Fibroblast of lung (primary cell): ENCODE data around the gene WRAP73. TPM values are rescaled to one million over a fixed set of nuclear protein-coding genes. Genes with fewer than 3 reads are reported as not detected.

ENCODE experiments used
- DNase-seq, 2 donors: peaks; one replicate each; pipeline versions ENCODE4 v3.0.0 to v3.0.0-alpha.2; 2010; ENCODE audit warnings: low read depth in 2 of 2
- H2AFZ ChIP-seq: 2 replicates; pipeline ENCODE4 v1.5.1; 2012; ENCODE audit warnings: low read length, control low read depth, inconsistent platforms
- H3K27ac ChIP-seq: 2 replicates; pipeline ENCODE4 v1.5.1; 2011; ENCODE audit warnings: low read length, control low read depth; ENCODE audit not compliant: insufficient read depth
- H3K27me3 ChIP-seq: 2 replicates; pipeline ENCODE4 v1.5.1; 2011; ENCODE audit warnings: mild to moderate bottlenecking, low read length; ENCODE audit not compliant: control insufficient read depth, insufficient read depth
- H3K36me3 ChIP-seq: 2 replicates; pipeline ENCODE4 v1.5.1; 2011; ENCODE audit warnings: low read length; ENCODE audit not compliant: control insufficient read depth, insufficient read depth
- H3K4me1 ChIP-seq: 2 replicates; pipeline ENCODE4 v1.5.1; 2011; ENCODE audit warnings: low read length; ENCODE audit not compliant: control insufficient read depth, insufficient read depth; ENCODE audit errors: extremely low read depth
- H3K4me2 ChIP-seq: 2 replicates; pipeline ENCODE4 v1.5.1; 2011; ENCODE audit warnings: low read length, control low read depth; ENCODE audit not compliant: insufficient read depth; ENCODE audit errors: extremely low read depth
- H3K4me3 ChIP-seq, 4 experiments: fragments of 200-600 bp in 1 of 4; sonication (generic) in 1 of 4; replicated peaks in 1 of 4; 2 replicates each; pipeline ENCODE4 v1.5.1; 2011 to 2016; ENCODE audit warnings: low read length in 4 of 4, low read depth in 3 of 4, mild to moderate bottlenecking in 3 of 4, control low read depth in 2 of 4, inconsistent platforms in 1 of 4, mixed read lengths in 1 of 4; ENCODE audit not compliant: insufficient read depth in 1 of 4; ENCODE audit errors: control extremely low read depth in 1 of 4
- H3K79me2 ChIP-seq: 2 replicates; pipeline ENCODE4 v1.5.1; 2012; ENCODE audit warnings: mild to moderate bottlenecking, low read length, inconsistent platforms; ENCODE audit not compliant: control insufficient read depth, insufficient read depth
- H3K9ac ChIP-seq: 2 replicates; pipeline ENCODE4 v1.5.1; 2011; ENCODE audit warnings: mild to moderate bottlenecking, low read length, control low read depth; ENCODE audit not compliant: insufficient read depth
- H3K9me3 ChIP-seq: 2 replicates; pipeline ENCODE4 v1.5.1; 2012; ENCODE audit warnings: low read depth, low read length; ENCODE audit not compliant: control insufficient read depth, insufficient read depth
- H4K20me1 ChIP-seq: 2 replicates; pipeline ENCODE4 v1.5.1; 2011; ENCODE audit warnings: low read length; ENCODE audit not compliant: control insufficient read depth, insufficient read depth; ENCODE audit errors: extremely low read depth
- EZH2 ChIP-seq: IDR thresholded peaks from 2 replicates; pipeline ENCODE4 v1.5.1; 2012; ENCODE audit warnings: low read length, control low read depth, mild to moderate bottlenecking; ENCODE audit errors: missing control alignments
- polyA plus RNA-seq, 2 donors: library from polyadenylated mRNA; depleted of rRNA in 1 of 2; stranded (reverse) in 1 of 2; unstranded in 1 of 2; fragments of >200 nt; gene quantifications; 2 replicates each; pipeline ENCODE4 v1.2.1, GENCODE V29; 2011 to 2012; ENCODE audit warnings: missing spikeins in 1 of 2
- total RNA-seq: library from RNA; depleted of rRNA; stranded (reverse); fragments of >200 nt; gene quantifications from 2 replicates; pipeline ENCODE4 v1.2.1, GENCODE V29; 2014
- TF ChIP-seq, protein P1 (sequence below), 2 donors: IDR thresholded peaks in 1 of 2; conservative IDR thresholded peaks in 1 of 2; 1 replicate in 1 of 2; 2 replicates in 1 of 2; pipeline ENCODE4 v1.5.1; 2011 to 2012; ENCODE audit warnings: low read length in 2 of 2, control low read depth in 1 of 2, inconsistent platforms in 1 of 2, low read depth in 1 of 2, mild to moderate bottlenecking in 1 of 2

The WRAP73 gene
- total and polyA plus RNA-seq, 2 donors (not counting 1 experiment from before 2014, with no cell fraction given), result 12.0 to 15.0 TPM

DNA sequence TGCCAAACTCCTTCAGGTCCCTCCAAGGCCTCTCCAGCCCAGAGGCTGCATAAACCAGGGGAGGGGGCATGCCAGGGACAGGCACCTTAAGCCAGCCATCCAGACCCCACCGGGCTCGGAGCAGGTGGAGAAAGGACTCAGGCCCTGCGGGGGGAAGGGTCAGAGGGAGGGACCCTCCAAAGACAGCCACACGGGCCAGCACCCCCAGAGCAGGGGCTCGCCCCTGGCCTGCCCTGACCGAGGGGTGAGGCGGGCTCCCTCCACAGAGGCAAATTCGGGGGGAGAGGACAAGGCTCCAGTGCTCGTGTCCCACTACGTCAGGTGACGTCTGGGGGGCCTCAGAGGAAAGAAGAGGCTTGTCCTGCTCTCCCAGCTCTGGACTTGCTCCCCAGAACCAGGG, 46.7 kb downstream of the WRAP73 start:
- Histone ChIP-seq H3K9me3 (no peaks in the 10 kb centered on the region), H2AFZ (no peak overlapping the region), H3K4me2 (no peak overlapping the region), H3K79me2 (no peaks in the 10 kb centered on the region), H3K9ac (no peak overlapping the region), H4K20me1 (no peaks in the 10 kb centered on the region), H3K27me3 (no peaks in the 10 kb centered on the region), H3K27ac (no peak overlapping the region), H3K4me1 (no peaks in the 10 kb centered on the region), H3K4me3 (no peak overlapping the region), H3K36me3 (no peaks in the 10 kb centered on the region)
- no peak for TF ChIP-seq EZH2
- TF ChIP-seq, protein P1, sequence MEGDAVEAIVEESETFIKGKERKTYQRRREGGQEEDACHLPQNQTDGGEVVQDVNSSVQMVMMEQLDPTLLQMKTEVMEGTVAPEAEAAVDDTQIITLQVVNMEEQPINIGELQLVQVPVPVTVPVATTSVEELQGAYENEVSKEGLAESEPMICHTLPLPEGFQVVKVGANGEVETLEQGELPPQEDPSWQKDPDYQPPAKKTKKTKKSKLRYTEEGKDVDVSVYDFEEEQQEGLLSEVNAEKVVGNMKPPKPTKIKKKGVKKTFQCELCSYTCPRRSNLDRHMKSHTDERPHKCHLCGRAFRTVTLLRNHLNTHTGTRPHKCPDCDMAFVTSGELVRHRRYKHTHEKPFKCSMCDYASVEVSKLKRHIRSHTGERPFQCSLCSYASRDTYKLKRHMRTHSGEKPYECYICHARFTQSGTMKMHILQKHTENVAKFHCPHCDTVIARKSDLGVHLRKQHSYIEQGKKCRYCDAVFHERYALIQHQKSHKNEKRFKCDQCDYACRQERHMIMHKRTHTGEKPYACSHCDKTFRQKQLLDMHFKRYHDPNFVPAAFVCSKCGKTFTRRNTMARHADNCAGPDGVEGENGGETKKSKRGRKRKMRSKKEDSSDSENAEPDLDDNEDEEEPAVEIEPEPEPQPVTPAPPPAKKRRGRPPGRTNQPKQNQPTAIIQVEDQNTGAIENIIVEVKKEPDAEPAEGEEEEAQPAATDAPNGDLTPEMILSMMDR (conservative IDR thresholded peaks at IDR 0.05 in 1 of 2, IDR thresholded peaks at IDR 0.05 in 1 of 2; ENCODE audit: low read depth in 1 of 2, low read length in 2 of 2), result no peak
- no peak for DNase-seq

GRCh38 chr1:3602375-3602774, 47.5 kb downstream of the WRAP73 start:
- DNase-seq, result no peak
- TF ChIP-seq, protein P1 (conservative IDR thresholded peaks at IDR 0.05 in 1 of 2, IDR thresholded peaks at IDR 0.05 in 1 of 2; ENCODE audit: low read depth in 1 of 2, low read length in 2 of 2), result no peak
- TF ChIP-seq EZH2, result no peak
- Histone ChIP-seq H3K9ac (no peak overlapping the region), H3K27ac (no peak overlapping the region), H3K4me3 (no peak overlapping the region), H3K9me3 (no peaks in the 10 kb centered on the region), H3K4me2 (no peak overlapping the region), H3K36me3 (no peaks in the 10 kb centered on the region), H3K79me2 (no peaks in the 10 kb centered on the region), H3K4me1 (no peaks in the 10 kb centered on the region), H3K27me3 (no peaks in the 10 kb centered on the region), H2AFZ (no peak overlapping the region), H4K20me1 (no peaks in the 10 kb centered on the region)

- H3K4me1 ChIP-seq, result no peaks in the 10 kb centered on the region
- H4K20me1 ChIP-seq, result no peaks in the 10 kb centered on the region
- no peaks in the 10 kb centered on the region for H3K27me3 ChIP-seq
- no peak for TF ChIP-seq EZH2
- TF ChIP-seq, protein P1 (conservative IDR thresholded peaks at IDR 0.05 in 1 of 2, IDR thresholded peaks at IDR 0.05 in 1 of 2; ENCODE audit: low read depth in 1 of 2, low read length in 2 of 2), result no peak
- H3K79me2 ChIP-seq, result no peaks in the 10 kb centered on the region
- no peaks in the 10 kb centered on the region for H3K36me3 ChIP-seq
- H3K9ac ChIP-seq, result no peak overlapping the region
- DNase-seq, result no peak
- H2AFZ ChIP-seq, result no peak overlapping the region
- no peak overlapping the region for H3K27ac ChIP-seq
- H3K9me3 ChIP-seq, result no peaks in the 10 kb centered on the region
- H3K4me3 ChIP-seq, result no peak overlapping the region
- no peak overlapping the region for H3K4me2 ChIP-seq
Measured at GRCh38 chr1:3601743-3602142, 48.2 kb downstream of the WRAP73 start.
